Psoas muscle (tissue), 8 donors: ENCODE data around the gene GALR1. TPM values are rescaled to one million over a fixed set of nuclear protein-coding genes. Genes with fewer than 3 reads are reported as not detected.

Experiments
- ATAC-seq, 4 donors: fragments of 200-7000 bp; cut with Tn5 transposase; one replicate each; pipeline ENCODE4 v1.9.1; 2020; ENCODE audit warnings: moderate library complexity in 3 of 4, mild to moderate bottlenecking in 2 of 4
- DNase-seq, 2 donors: peaks; one replicate each; pipeline ENCODE4 v3.0.0-alpha.2; 2020
- H3K27ac ChIP-seq: fragments of 200-600 bp; one replicate; pipeline ENCODE4 v1.8.0; 2022
- H3K27me3 ChIP-seq, 3 donors: fragments of 200-600 bp in 1 of 3; one replicate each; pipeline versions ENCODE4 v1.6.1 to v1.8.0; 2013 to 2022; ENCODE audit warnings: low read length in 2 of 3, mild to moderate bottlenecking in 2 of 3, moderate library complexity in 1 of 3; ENCODE audit not compliant: insufficient read depth in 3 of 3
- H3K36me3 ChIP-seq, 2 donors: fragments of 200-600 bp in 1 of 2; one replicate each; pipeline versions ENCODE4 v1.6.1 to v1.8.0; 2013 to 2022; ENCODE audit warnings: low read depth in 1 of 2, mild to moderate bottlenecking in 1 of 2, moderate library complexity in 1 of 2; ENCODE audit not compliant: insufficient read depth in 1 of 2
- H3K4me1 ChIP-seq: fragments of 200-600 bp; one replicate; pipeline ENCODE4 v1.8.0; 2022
- H3K4me3 ChIP-seq: fragments of 200-600 bp; one replicate; pipeline ENCODE4 v1.8.0; 2022; ENCODE audit warnings: mild to moderate bottlenecking
- H3K9me3 ChIP-seq: fragments of 200-600 bp; one replicate; pipeline ENCODE4 v1.8.0; 2022
- WGBS, 3 donors: extraction: QIAGEN DNeasy Blood & Tissue Kit; methylation state at CpG; one replicate each; pipeline versions ENCODE4 v1.1.6 to v1.1.7; 2013; 5-methylcytosine and 5-hydroxymethylcytosine counted together
- intact Hi-C, 2 donors: fragments of 100-400 bp; cut with DNase I; formaldehyde crosslinking; loops; one replicate each; pipeline versions ENCODE4 v1.11.0 to v1.14.2; 2022
- polyA plus RNA-seq, 3 donors: library from polyadenylated mRNA; stranded (reverse); fragments of 200-250 nt; gene quantifications; one replicate each; pipeline ENCODE4 v1.2.3, GENCODE V29; 2013
- total RNA-seq, 4 donors: library from RNA; stranded (reverse); fragmentation: NEBNext Ultra II Directional in 2 of 4; extraction: Animal tissue kit (Norgen Biotek cat#: 25700) in 2 of 4; gene quantifications; one replicate each; pipeline versions ENCODE4 v1.2.1 to v1.2.4, GENCODE V29; 2021 to 2023
- TF ChIP-seq, protein P1 (sequence below): fragments of 200-600 bp; IDR thresholded peaks from one replicate; pipeline ENCODE4 v1.8.0; 2022; ENCODE audit warnings: antibody characterized with exemption
- donor health status: healthy with polysubstance abuse.
- donor health status: DM: no; HTN: no; CAD: no; lungs with moderate emphysema.
- donor health status: Bipolar disorder and iron deficiency.
- donor health status: healthy.
- donor health status: DM: yes; HTN: yes; CAD: no.
- donor health status: DM: no; HTN: no; CAD: no.
- donor health status: DM: no; HTN: no; CAD: no.
- donor health status: DM: yes; HTN: yes; CAD: no.

Gene GALR1
- total and polyA plus RNA-seq, 7 donors, result under 0.01 to 0.02 TPM; not detected in 5

DNA sequence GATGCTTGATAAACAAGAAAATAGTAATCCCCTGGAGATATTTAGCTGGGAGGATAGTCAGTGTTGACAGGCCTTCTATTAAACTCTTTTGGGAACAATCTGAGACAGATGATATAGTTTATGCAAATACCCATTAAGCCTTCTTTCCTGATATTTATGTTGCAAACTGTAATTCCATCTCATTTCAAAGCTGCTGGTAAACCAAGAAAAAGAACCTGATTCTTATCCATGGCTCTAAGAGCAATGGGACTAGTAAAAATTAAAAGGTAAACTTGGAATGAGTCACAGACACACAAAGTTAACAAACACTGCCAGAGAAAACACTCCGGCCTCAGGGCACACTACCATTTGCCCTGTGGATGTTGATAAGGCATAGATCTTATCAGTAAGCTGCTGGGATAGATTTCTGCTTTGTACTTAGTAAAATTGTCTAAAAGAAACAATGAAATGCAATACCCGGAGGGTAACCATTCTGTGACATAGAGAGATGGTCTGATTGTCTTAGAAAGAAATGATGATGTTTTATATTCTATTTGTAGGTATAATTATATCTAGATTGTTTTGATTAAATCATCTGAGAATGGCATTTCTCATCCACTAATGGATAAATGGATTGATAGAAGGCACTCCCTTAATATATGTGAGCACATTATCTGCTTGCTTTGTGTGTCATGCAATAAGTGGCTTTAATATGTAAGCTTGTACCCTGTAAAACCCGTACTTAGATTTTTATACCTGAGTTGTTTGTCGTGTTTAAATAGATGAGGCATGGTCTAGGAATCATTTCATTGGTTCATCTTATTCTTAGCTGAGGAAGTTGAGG, 13.2 kb downstream of the GALR1 start:
- ATAC-seq (no peak), DNase-seq (no peak)
- Histone ChIP-seq H3K27me3 (peaks cover 0 to 5% (median 0%) of the 10 kb centered on the region in 3 donors), H3K9me3 (no peaks in the 10 kb centered on the region), H3K36me3 (no peaks in the 10 kb centered on the region), H3K4me1 (no peaks in the 10 kb centered on the region), H3K4me3 (no peak overlapping the region), H3K27ac (no peak overlapping the region)
- intact Hi-C loops, result no loop called here
- TF ChIP-seq, protein P1, sequence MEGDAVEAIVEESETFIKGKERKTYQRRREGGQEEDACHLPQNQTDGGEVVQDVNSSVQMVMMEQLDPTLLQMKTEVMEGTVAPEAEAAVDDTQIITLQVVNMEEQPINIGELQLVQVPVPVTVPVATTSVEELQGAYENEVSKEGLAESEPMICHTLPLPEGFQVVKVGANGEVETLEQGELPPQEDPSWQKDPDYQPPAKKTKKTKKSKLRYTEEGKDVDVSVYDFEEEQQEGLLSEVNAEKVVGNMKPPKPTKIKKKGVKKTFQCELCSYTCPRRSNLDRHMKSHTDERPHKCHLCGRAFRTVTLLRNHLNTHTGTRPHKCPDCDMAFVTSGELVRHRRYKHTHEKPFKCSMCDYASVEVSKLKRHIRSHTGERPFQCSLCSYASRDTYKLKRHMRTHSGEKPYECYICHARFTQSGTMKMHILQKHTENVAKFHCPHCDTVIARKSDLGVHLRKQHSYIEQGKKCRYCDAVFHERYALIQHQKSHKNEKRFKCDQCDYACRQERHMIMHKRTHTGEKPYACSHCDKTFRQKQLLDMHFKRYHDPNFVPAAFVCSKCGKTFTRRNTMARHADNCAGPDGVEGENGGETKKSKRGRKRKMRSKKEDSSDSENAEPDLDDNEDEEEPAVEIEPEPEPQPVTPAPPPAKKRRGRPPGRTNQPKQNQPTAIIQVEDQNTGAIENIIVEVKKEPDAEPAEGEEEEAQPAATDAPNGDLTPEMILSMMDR, result no peak
- 80 to 85% (median 83%) methylated on average over 4 of the region's 4 CpGs for WGBS, 3 donors

DNA sequence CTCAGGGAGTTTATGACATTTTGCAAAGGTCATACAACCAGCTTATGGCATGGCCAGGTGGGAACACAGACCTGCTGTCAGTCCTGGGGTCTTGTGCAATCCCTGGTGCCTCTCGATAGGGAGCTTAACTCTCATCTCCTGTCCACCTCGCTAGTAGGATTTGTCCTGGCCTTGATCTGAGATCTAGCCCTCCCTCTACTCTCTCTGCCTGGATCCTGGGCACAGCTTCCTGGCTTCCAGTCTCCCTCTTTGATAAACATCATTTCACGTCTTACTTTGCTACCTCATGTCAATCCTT, 13.8 kb downstream of the GALR1 start:
- no peak overlapping the region for H3K4me3 ChIP-seq
- no peak overlapping the region for H3K27ac ChIP-seq
- H3K27me3 ChIP-seq, result peaks cover 0 to 5% (median 0%) of the 10 kb centered on the region in 3 donors
- DNase-seq (no peak), ATAC-seq (no peak)
- 80 to 86% (median 84%) methylated on average over 3 of the region's 3 CpGs for whole genome bisulfite sequencing, 3 donors
- no peaks in the 10 kb centered on the region for H3K4me1 ChIP-seq
- no peaks in the 10 kb centered on the region for H3K36me3 ChIP-seq
- intact Hi-C loops, result no loop called here
- TF ChIP-seq, protein P1, result no peak
- H3K9me3 ChIP-seq, result no peaks in the 10 kb centered on the region

DNA sequence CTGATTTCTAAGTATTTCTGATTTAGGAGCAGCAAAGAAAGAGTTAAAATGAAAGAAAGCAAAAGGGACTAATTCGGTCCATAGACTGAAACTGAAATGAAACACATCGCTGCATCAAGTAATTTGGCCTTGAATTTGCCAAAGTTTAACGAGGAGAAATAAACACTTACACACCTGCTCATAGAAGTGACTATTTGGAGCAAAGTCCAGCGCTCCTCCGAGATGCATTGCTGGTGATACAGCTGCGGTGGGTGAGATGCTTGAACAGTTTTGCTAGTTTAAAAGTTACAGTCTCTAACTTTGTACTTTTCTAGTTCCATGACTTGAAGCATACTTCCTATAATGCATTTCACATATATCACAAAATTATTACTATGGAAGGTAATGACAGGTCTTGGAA, 18.3 kb downstream of the GALR1 start:
- H3K4me1 ChIP-seq, result no peaks in the 10 kb centered on the region
- ATAC-seq, result no peak
- H3K36me3 ChIP-seq, result no peaks in the 10 kb centered on the region
- H3K27me3 ChIP-seq, result peaks cover 0 to 6% (median 5%) of the 10 kb centered on the region in 3 donors
- no peaks in the 10 kb centered on the region for H3K9me3 ChIP-seq
- no peak overlapping the region for H3K4me3 ChIP-seq
- TF ChIP-seq, protein P1, result no peak
- DNase-seq, result no peak
- H3K27ac ChIP-seq, result no peak overlapping the region
- intact Hi-C loops, result no loop called here
- 64 to 68% (median 66%) methylated on average over 6 of the region's 6 CpGs for WGBS, 3 donors

DNA sequence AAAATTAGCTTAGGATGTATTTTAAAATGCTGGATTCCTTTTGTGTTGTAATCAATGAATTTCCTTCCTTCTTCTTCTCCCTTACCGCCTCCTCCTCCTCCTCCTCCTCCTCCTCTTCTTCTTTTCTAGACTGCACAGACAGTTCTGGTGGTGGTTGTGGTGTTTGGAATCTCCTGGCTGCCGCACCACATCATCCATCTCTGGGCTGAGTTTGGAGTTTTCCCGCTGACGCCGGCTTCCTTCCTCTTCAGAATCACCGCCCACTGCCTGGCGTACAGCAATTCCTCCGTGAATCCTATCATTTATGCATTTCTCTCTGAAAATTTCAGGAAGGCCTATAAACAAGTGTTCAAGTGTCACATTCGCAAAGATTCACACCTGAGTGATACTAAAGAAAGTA, 18.8 kb downstream of the GALR1 start:
- H3K4me3 ChIP-seq, result no peak overlapping the region
- ATAC-seq (no peak), DNase-seq (no peak)
- TF ChIP-seq, protein P1, result no peak
- 75 to 87% (median 85%) methylated on average over 9 of the region's 9 CpGs for WGBS, 3 donors
- no peaks in the 10 kb centered on the region for H3K9me3 ChIP-seq
- H3K27me3 ChIP-seq, result peaks cover 0 to 6% (median 5%) of the 10 kb centered on the region in 3 donors
- no peaks in the 10 kb centered on the region for H3K36me3 ChIP-seq
- no peak overlapping the region for H3K27ac ChIP-seq
- intact Hi-C loops, result no loop called here
- no peaks in the 10 kb centered on the region for H3K4me1 ChIP-seq
